ENCODE measurements around the gene SDK1.

- TF ChIP-seq CTCF (IDR thresholded peaks at IDR 0.05) (no peak), POLR2A (IDR thresholded peaks at IDR 0.05) (no peak)
These were observed 911.3 kb downstream of the SDK1 start for GRCh38 chr7:4212376-4212775.

Data from body of pancreas (tissue), 4 donors.